Fibroblast of the aortic adventitia (primary cell): ENCODE results near the gene KIAA0040. TPM values are rescaled to one million over a fixed set of nuclear protein-coding genes. Genes with fewer than 3 reads are reported as not detected.

Source experiments
- DNase-seq: peaks from one replicate; pipeline ENCODE4 v3.0.0-alpha.2; 2010; ENCODE audit warnings: low read depth
- H3K4me3 ChIP-seq: 2 replicates; pipeline ENCODE4 v1.5.1; 2011; ENCODE audit warnings: low read depth, mild to moderate bottlenecking, control low read depth, low read length, moderate library complexity
- total RNA-seq: library from RNA; depleted of rRNA; stranded (reverse); fragments of >200 nt; gene quantifications from 2 replicates; pipeline ENCODE4 v1.2.3, GENCODE V29; 2012; ENCODE audit warnings: low replicate concordance
- TF ChIP-seq, protein P1 (sequence below): IDR thresholded peaks from 2 replicates; pipeline ENCODE4 v1.5.1; 2011; ENCODE audit warnings: mild to moderate bottlenecking, low read length, control low read depth, inconsistent platforms; ENCODE audit not compliant: insufficient read depth

The KIAA0040 gene
- total RNA-seq, 1 donor: 0.99 TPM

DNA sequence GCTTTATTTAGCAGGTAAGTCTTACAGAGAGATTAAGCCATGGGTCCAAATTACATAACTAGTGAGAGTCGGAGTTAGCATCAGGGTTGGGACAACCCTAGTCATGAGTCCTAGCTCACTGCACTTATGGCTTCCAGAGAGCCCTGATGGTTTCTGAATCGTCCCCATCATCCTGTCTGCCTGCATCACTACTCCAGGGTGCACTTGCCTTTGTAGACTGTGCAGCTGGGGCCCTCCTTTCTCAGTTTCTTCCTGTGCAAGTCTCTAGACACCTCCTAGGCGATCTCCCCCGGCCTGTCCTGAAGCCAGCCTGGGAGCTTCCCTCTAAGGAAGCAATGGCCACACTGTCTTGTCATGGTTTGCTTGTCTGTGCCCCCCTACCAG is 37.1 kb downstream of the KIAA0040 start:
- no peak overlapping the region for H3K4me3 ChIP-seq
- no peak for DNase-seq
- TF ChIP-seq, protein P1, sequence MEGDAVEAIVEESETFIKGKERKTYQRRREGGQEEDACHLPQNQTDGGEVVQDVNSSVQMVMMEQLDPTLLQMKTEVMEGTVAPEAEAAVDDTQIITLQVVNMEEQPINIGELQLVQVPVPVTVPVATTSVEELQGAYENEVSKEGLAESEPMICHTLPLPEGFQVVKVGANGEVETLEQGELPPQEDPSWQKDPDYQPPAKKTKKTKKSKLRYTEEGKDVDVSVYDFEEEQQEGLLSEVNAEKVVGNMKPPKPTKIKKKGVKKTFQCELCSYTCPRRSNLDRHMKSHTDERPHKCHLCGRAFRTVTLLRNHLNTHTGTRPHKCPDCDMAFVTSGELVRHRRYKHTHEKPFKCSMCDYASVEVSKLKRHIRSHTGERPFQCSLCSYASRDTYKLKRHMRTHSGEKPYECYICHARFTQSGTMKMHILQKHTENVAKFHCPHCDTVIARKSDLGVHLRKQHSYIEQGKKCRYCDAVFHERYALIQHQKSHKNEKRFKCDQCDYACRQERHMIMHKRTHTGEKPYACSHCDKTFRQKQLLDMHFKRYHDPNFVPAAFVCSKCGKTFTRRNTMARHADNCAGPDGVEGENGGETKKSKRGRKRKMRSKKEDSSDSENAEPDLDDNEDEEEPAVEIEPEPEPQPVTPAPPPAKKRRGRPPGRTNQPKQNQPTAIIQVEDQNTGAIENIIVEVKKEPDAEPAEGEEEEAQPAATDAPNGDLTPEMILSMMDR: no peak

DNA sequence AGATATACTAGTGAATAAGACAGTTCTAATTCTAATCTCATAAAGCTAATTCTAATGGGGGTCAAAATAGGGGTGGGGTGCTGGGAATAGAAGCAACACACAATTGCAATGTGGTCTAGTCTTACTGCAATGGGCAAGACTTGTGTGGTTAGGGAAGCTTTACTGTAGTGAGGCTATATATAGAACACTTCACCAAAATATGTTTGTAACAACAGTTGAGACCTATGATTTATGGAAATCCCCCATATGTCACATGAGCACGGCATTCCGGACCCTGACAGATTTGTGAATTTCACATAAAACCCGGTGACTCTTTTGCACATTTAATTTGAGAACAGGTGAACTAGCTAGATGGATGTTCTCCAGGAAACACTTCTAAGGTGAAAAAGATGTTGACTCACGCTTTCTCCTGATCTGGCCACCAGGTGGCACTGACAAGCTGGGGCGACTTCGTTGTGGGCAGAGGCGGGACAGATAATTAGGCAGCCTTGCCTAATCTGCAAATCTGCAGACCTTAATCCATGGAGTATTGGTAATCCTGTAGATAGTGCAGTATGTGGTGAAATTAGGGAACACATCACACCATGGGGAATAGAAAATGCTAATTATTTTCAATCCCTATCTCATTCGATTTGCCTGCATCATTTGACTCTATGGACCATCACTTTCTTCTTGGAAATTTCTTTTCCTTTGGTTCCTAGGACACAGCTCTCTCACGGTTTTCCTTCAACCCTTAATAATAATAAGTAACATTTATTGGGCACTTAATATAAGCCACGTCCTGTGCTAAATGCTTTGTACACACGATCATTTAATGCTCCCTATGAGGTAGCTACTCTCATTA is 37.7 kb downstream of the KIAA0040 start:
- DNase-seq: peak; percentile 49
- no peak overlapping the region for H3K4me3 ChIP-seq
- TF ChIP-seq, protein P1: peak; percentile 87

DNA sequence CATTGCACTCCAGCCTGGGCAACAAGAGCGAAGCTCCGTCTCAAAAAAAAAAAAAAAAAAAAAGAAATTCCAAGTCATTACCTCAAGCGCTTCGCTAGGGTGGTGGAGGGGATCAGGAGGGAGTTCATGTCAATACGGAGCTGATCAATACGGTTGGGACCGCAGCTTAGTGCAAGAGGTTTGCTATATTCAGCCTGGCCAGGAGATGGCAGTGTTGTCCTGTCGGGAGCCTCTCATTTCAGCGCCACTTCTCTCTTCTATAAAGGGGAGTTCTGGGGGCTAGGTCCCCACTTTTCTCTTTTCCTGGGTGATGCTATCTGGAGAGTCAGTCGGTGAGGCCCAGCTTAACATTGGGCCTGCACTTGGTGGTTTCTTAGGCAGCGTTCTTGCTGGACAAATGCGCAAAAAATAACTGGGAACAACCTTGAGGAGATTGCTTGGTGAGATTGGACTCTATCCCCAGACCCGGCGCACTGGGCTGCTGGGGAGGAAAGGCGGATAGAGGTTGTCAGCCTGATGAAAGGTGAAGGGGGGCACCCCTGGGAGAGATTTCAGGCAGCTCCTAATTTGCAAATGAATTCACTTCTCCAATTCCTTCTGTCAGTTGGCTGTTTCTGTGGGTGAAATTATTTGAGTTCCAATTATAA is 40.4 kb downstream of the KIAA0040 start:
- no peak overlapping the region for H3K4me3 ChIP-seq
- TF ChIP-seq, protein P1: peak; percentile 91
- DNase-seq: peak; percentile 51

DNA sequence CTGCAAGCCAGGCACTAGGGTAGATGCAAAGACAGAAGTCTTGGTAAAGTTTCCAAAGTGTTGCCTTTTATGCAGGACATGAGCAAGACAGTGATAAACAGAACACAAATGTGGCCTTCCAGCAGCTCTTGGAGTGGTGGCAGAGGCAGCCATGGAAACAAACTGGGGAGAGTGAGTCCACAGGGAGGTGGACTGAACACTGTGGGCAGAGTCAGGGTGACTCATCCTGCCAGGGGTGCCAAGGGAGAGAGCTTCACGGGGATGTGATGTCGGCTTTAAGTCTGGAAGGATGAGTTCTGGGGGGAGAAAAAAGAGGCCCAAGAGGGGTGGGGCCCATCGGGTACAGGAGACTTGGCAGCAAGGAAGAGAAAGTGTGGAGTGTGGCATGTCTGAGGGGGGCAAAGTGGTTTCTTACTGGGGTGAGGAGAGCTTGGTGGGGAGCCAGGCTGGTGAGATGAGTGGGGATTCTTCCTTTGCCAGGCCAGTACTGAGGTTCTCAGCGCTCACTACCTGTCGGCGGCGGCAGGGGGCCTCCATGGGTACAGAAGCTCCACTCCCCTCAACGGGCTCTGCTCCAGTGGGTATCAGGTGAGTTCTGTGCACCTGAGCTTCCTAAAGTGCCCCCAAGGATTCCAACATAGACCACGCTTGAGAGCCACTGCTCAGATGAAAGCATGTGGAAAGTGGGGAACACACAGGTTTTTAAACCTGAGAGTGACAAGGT is 41.8 kb downstream of the KIAA0040 start:
- TF ChIP-seq, protein P1: no peak
- peak; percentile 6 for DNase-seq
- no peak overlapping the region for H3K4me3 ChIP-seq

DNA sequence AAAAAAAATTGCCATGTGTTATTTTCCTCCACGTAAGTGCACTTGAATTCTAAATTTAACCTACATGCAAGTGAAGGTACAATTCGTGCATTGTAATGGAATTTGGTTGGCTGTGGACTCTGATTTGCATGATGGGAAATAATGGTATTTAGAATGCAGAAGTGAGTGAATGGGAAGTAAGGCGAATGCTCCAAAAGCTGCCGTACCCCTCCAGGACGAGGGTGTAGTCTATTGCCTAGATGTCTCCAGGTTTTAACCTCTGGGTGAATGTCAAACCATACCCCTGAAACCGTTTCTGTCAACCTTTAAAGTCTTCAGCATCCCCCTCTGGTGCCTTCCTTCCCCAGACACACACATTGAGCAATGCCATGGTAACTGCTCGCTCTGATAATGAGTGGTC is 44.5 kb downstream of the KIAA0040 start:
- H3K4me3 ChIP-seq: no peak overlapping the region
- DNase-seq: no peak
- TF ChIP-seq, protein P1: no peak

DNA sequence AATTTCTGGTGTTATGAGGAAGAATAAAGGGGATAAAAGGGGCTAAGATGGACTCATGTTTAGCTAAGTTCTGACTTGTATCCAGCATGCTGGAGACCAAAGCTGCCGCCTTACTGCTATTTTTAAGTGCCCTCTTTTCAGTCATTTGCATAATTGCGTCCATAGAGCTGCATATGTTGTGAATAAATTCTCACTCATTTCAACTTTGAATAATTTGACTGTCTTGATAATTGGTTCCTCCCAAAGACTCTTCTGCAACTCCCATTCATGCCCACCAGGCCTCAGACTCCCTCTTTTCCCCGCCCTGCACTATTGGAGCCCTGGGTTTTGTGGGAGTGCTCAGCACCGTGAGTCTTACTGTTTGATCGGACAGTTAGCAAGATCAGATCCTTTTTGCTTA is 45.0 kb downstream of the KIAA0040 start:
- DNase-seq: no peak
- TF ChIP-seq, protein P1: no peak
- H3K4me3 ChIP-seq: no peak overlapping the region
